Skeletal muscle tissue (tissue), 4 donors: ENCODE measurements around the gene SLC11A2. TPM values are rescaled to one million over a fixed set of nuclear protein-coding genes. Genes with fewer than 3 reads are reported as not detected.

Source experiments
- H3K27ac ChIP-seq: one replicate; pipeline ENCODE4 v1.7.0; 2013; ENCODE audit warnings: mild to moderate bottlenecking, low read depth, low read length, inconsistent platforms
- H3K27me3 ChIP-seq, 3 donors: one replicate each; pipeline ENCODE4 v1.7.0; 2013; ENCODE audit warnings: low read length in 3 of 3; ENCODE audit not compliant: control insufficient read depth in 3 of 3, insufficient read depth in 3 of 3
- H3K36me3 ChIP-seq, 3 donors: one replicate each; pipeline ENCODE4 v1.7.0; 2013; ENCODE audit warnings: low read length in 3 of 3; ENCODE audit not compliant: control insufficient read depth in 3 of 3, insufficient read depth in 3 of 3
- H3K4me1 ChIP-seq, 3 donors: one replicate each; pipeline ENCODE4 v1.7.0; 2013; ENCODE audit warnings: low read length in 3 of 3, mild to moderate bottlenecking in 3 of 3; ENCODE audit not compliant: control insufficient read depth in 3 of 3, insufficient read depth in 3 of 3
- H3K4me3 ChIP-seq, 3 donors: one replicate each; pipeline ENCODE4 v1.7.0; 2013; ENCODE audit warnings: low read length in 3 of 3
- H3K9ac ChIP-seq, 3 donors: one replicate each; pipeline ENCODE4 v1.7.0; 2013; ENCODE audit warnings: low read length in 3 of 3, mild to moderate bottlenecking in 3 of 3, moderate library complexity in 2 of 3, low read depth in 1 of 3
- H3K9me3 ChIP-seq, 3 donors: one replicate each; pipeline ENCODE4 v1.7.0; 2013; ENCODE audit warnings: low read length in 3 of 3; ENCODE audit not compliant: control insufficient read depth in 3 of 3
- total RNA-seq: library from RNA; depleted of rRNA; stranded (reverse); fragments of >200 nt; gene quantifications from one replicate; pipeline ENCODE4 v1.2.3, GENCODE V29; 2014
- donor health status: Osteomylitis.

Gene SLC11A2
- total RNA-seq, 1 donor from 2014 or later: 39.1 TPM

DNA sequence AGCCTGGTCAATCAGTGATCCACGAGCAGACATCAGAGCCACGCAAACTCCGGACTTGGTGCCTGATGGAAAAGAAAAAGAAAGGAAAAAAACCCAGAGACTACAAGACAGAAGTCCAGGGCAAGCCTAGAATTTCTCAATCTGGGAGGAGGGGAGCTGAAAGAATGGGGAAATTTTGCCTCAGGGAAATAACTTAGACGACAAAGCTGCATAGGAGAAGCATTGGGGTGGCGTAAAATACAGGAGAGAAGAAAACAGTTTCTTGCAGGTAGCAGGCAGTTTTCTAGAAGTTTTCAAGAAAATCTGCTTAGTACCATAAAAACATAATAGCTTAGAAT, 2.6 kb upstream of the SLC11A2 start:
- no peaks in the 10 kb centered on the region for H3K9me3 ChIP-seq
- no peaks in the 10 kb centered on the region for H3K27me3 ChIP-seq
- H3K36me3 ChIP-seq: no peaks in the 10 kb centered on the region
- H3K4me1 ChIP-seq: peaks cover 6 to 13% (median 8%) of the 10 kb centered on the region in 3 donors
- no peak overlapping the region for H3K4me3 ChIP-seq
- H3K27ac ChIP-seq: no peak overlapping the region
- H3K9ac ChIP-seq: no peak overlapping the region

DNA sequence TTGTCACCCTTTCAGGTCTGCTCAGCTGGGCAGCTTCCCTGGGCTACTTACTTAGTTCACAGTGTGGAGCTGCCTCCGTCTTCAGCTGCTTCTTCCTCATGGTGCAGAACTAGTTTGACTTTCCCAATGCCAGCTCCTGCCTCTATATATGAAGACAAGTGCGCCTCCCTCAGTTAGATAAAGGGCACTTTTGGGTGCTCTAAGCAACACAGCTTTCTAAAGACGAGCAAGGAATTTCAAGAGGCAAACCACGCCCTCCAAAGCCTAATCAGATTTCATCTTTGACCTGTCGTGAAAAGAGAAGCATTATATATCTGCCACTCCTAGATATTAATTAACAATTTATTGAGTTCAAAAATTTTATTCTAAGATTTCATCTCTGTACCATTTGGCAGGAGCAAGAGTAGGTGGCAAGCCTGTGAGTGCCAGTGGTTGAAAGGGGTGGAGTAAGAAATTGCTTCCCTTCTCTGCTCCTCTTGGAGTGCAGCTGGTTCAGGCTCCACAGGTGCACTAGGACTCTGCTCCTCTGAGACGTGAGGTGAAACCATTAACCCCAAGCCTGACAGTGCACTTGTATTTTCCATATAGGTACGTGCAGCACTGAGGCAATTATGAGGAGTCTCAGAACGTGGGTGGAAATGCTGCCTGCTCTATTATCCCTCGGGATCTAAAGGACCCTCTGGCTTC, 2.1 kb upstream of the SLC11A2 start:
- H3K9me3 ChIP-seq: no peaks in the 10 kb centered on the region
- H3K27me3 ChIP-seq: no peaks in the 10 kb centered on the region
- H3K9ac ChIP-seq: no peak overlapping the region
- H3K36me3 ChIP-seq: no peaks in the 10 kb centered on the region
- no peak overlapping the region for H3K27ac ChIP-seq
- H3K4me3 ChIP-seq: no peak overlapping the region
- peaks cover 8 to 16% (median 9%) of the 10 kb centered on the region in 3 donors for H3K4me1 ChIP-seq

DNA sequence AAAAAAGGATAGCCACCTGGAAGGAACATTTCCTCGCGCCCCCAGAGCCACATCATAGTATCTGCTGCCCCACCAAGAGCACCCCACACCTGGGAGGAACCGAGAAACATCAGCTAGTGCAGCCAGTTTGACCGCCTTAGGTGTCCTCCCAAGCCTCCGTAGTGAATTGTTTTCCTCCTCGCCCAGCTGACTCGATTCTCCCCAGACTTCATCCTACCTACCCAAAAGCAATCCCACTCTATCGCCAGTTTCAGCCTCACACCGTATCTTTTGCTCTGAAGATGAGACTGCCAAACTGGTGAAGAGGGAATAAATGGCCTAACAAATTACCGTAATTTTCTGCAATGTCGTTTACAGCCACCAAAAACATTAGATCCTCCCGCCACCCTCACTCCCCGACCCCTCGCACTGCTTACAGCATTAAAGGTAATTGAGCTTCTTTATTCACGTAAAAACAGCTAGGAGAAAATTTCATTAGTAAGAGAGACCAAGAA, 1.2 kb upstream of the SLC11A2 start:
- Histone ChIP-seq H3K9ac (no peak overlapping the region), H3K4me3 (no peak overlapping the region), H3K36me3 (no peaks in the 10 kb centered on the region), H3K27me3 (no peaks in the 10 kb centered on the region), H3K4me1 (peaks cover 8 to 17% (median 9%) of the 10 kb centered on the region in 3 donors), H3K27ac (no peak overlapping the region), H3K9me3 (no peaks in the 10 kb centered on the region)

DNA sequence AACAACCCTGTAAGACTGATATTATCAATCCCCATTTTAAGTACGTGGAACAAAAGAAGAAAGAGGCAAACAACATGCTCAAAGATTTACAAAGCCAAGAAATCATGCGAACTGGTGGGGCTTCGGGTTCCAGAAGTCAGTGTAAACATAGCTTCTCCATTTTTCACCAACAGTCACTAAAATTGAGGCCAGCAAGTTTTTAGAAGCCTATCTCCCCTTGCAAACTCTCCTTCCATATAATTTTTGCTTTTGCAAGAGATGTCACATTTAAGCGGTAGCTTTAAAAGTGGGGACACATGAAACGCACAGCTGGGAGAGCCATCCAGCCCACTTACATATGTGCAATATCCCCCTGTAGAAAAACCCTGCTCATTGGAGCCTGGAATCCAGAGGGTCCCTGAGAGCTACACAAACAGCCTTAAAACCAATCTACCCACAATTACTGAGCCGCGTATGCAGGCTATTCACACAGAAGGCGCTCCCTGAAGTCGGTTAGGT, 797 bp downstream of the SLC11A2 start:
- no peaks in the 10 kb centered on the region for H3K36me3 ChIP-seq
- peak overlapping the region; percentile 82 to 92 (median 88) for H3K4me3 ChIP-seq
- no peaks in the 10 kb centered on the region for H3K27me3 ChIP-seq
- peak overlapping the region; percentile 90 for H3K27ac ChIP-seq
- peak overlapping the region; percentile 88 to 93 (median 90) for H3K9ac ChIP-seq
- H3K4me1 ChIP-seq: peaks cover 8 to 22% (median 9%) of the 10 kb centered on the region in 3 donors
- no peaks in the 10 kb centered on the region for H3K9me3 ChIP-seq

DNA sequence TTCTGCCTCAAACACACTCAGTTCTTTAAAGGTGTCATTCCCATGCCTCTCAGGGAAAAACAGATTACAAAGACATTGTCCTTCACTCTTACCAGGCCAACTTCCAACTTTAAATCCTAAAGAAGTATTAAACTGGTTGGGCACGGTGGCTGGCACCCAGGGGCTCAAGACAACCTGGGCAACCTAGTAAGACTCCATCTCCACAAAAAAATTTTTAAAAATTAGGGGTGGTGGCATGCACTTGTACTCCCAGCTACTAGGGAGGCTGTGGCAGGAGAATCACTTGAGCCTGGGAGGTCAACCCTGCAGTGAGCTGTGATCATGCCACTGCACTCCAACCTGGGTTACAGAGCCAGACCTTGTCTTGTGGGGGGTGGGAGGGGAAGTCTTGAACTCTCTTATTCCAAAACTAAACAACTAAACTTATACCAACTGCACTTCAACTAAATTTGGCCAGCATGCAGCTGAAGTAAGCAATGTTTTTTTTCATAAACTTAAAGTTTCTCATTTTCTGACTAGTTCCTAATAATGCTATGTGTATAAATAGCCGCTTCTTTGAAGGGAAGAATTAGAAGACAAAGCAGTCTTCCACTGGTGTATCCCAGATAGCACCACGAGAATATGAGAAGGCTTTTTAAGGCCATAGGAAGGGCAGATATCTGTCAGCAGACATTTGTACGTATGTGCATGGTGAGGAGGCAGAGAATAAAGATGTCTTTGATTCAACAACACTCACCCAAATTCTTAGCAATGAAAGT, 2.4 kb downstream of the SLC11A2 start:
- peak overlapping the region in 2 of 3 donors; percentile 77 to 90 for H3K9ac ChIP-seq
- H3K36me3 ChIP-seq: no peaks in the 10 kb centered on the region
- peak overlapping the region; percentile 90 for H3K27ac ChIP-seq
- no peaks in the 10 kb centered on the region for H3K27me3 ChIP-seq
- H3K4me1 ChIP-seq: peaks cover 8 to 22% (median 9%) of the 10 kb centered on the region in 3 donors
- no peaks in the 10 kb centered on the region for H3K9me3 ChIP-seq
- peak overlapping the region; percentile 45 to 92 (median 82) for H3K4me3 ChIP-seq

DNA sequence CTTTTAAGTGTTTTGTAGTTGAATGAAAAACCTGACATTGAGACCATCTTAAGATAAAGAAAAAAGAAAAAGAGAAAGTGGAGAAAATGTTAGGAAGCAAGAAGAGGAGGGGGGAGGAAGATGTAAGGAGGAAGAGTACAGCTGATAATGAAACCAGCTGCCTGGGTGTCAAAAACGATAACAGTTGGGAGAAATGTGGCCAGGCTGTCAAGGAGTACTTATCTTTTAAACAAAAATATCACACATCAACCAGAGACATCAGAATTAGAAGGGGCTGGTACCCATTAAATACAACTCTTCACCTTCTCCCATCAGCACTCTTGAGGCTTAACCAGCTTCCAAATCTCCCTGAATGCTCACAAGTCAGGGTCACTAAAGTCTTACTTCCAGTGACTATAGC, 4.5 kb downstream of the SLC11A2 start:
- H3K9me3 ChIP-seq: no peaks in the 10 kb centered on the region
- H3K4me3 ChIP-seq: no peak overlapping the region
- no peaks in the 10 kb centered on the region for H3K27me3 ChIP-seq
- peaks cover 7 to 21% (median 9%) of the 10 kb centered on the region in 3 donors for H3K4me1 ChIP-seq
- H3K27ac ChIP-seq: no peak overlapping the region
- no peaks in the 10 kb centered on the region for H3K36me3 ChIP-seq
- no peak overlapping the region for H3K9ac ChIP-seq

DNA sequence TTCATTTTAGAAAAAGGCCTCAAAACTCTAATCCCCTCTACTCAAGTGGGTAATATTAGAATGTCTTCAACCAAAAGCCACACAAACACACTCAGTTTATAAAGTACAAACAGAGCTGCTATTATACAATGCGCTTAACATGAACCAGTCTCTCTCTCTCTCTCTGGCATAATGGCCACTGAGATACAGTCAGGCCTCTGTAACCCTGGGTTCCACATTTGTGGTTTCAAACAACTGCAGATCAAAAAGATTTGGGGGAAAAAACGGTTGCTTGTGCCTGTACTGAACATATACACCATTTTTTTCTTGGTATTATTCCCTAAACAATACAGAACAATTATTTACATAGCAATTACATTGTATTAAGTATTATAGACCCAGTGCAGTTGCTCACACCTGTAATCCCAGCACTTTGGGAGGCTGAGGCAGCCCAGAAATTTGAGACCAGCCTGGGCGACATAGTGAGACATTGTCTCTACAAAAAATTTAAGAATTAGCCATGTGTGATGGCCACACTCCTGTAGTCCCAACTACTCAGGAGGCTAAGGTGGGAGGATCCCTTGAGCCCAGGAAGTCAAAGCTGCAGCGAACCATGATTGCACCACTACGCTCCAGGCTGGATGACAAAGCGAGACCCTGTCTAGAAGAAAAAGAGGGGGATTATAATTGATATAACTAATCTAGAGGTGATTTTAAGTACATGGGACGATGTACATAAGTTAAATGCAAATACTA, 5.6 kb downstream of the SLC11A2 start:
- Histone ChIP-seq H3K4me3 (no peak overlapping the region), H3K27ac (no peak overlapping the region), H3K4me1 (peaks cover 4 to 17% (median 9%) of the 10 kb centered on the region in 3 donors), H3K9ac (no peak overlapping the region), H3K27me3 (no peaks in the 10 kb centered on the region), H3K9me3 (no peaks in the 10 kb centered on the region), H3K36me3 (no peaks in the 10 kb centered on the region)

DNA sequence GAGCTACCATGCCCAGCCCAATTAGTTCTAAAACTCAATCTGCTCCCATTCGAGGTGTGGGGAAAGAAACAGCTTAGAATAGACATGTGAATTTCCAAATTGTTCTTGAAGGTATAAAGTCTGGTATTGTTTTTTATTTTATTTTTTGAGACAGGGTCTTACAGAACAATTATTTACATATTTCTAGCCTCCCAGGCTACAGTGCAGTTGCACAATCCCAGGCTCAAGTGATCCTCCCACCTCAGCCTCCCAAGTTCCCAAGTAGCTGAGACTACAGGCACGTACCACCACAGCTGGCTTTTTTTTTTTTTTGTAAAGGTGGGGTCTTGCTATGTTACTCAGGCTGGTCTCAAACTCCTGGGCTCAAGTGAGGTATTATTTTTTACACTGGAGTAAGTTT, 6.3 kb downstream of the SLC11A2 start:
- Histone ChIP-seq H3K9ac (no peak overlapping the region), H3K4me3 (no peak overlapping the region), H3K36me3 (no peaks in the 10 kb centered on the region), H3K9me3 (no peaks in the 10 kb centered on the region), H3K27ac (no peak overlapping the region), H3K4me1 (peaks cover 0 to 13% (median 9%) of the 10 kb centered on the region in 3 donors), H3K27me3 (no peaks in the 10 kb centered on the region)

DNA sequence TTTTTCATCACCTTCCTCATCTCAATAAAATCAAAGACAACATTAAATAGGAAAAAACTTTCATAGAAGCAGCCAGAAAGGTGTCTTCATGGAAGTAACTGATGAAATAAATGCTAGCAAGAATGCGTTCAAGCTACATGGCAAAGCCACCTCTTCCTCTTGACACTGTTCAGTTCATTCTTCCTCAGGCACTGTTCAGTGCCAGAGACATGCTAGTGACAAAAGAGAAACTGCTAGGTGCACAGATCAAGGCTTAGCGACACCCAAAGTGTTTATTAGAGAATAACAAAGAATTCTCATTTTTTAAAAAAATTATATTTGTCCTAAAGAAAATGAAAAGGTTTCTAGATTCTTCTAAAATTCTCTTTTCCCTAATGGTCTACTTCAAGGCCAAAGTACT, 7.2 kb downstream of the SLC11A2 start:
- no peak overlapping the region for H3K4me3 ChIP-seq
- no peak overlapping the region for H3K27ac ChIP-seq
- no peaks in the 10 kb centered on the region for H3K36me3 ChIP-seq
- H3K9me3 ChIP-seq: no peaks in the 10 kb centered on the region
- H3K9ac ChIP-seq: no peak overlapping the region
- no peaks in the 10 kb centered on the region for H3K27me3 ChIP-seq
- peaks cover 4 to 12% (median 5%) of the 10 kb centered on the region in 3 donors for H3K4me1 ChIP-seq
